IgD-negative memory B cell (primary cell): ENCODE measurements around the gene CHST11. TPM values are rescaled to one million over a fixed set of nuclear protein-coding genes. Genes with fewer than 3 reads are reported as not detected.
A peak's percentile ranks its signal among the peaks of the same experiment; 100 is the strongest.

Experiments
- H3K27ac Mint-ChIP-seq, 3 donors: one replicate each; pipeline ENCODE4 v1.8.0; 2020 to 2022; ENCODE audit warnings: mild to moderate bottlenecking in 3 of 3, mixed read lengths in 3 of 3, moderate library complexity in 1 of 3
- H3K27me3 Mint-ChIP-seq: one replicate; pipeline ENCODE4 v1.8.0; 2021; ENCODE audit warnings: mixed read lengths
- H3K36me3 Mint-ChIP-seq: one replicate; pipeline ENCODE4 v1.8.0; 2020; ENCODE audit warnings: mild to moderate bottlenecking, mixed read lengths
- H3K4me1 Mint-ChIP-seq, 3 donors: one replicate each; pipeline ENCODE4 v1.8.0; 2020 to 2022; ENCODE audit warnings: mixed read lengths in 3 of 3, mild to moderate bottlenecking in 1 of 3
- H3K4me3 Mint-ChIP-seq, 4 donors: one replicate each; pipeline ENCODE4 v1.8.0; 2020 to 2022; ENCODE audit warnings: mild to moderate bottlenecking in 4 of 4, mixed read lengths in 4 of 4, moderate library complexity in 3 of 4
- H3K9me3 Mint-ChIP-seq, 3 donors: one replicate each; pipeline ENCODE4 v1.8.0; 2020 to 2021; ENCODE audit warnings: mixed read lengths in 3 of 3, mild to moderate bottlenecking in 1 of 3
- polyA plus RNA-seq: library from polyadenylated mRNA; unstranded; fragments of 300-500 nt; fragmentation: Illumina TruSeq; gene quantifications from one replicate; pipeline ENCODE4 v1.2.3, GENCODE V29; 2021

The CHST11 gene
- polyA plus RNA-seq, 1 donor from 2014 or later = 41.7 TPM

DNA sequence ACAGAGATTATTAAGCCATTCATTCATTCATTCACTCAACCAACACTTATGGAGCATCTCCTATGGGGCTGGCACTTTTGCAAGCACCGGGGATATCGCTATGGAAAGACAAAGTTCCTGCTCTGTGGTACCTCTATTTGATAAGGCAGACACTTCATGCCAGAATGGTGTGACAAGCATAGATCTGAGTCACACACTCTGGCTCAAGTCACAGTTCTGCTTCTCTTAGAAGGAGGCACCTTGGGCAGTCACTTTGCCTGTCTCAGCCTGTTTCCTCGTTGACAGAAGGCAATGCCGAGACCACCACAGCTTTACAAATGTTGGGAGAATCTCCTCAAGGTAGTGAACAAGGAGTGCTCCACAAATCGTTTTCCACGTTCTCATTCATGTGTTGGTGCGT, 296.1 kb downstream of the CHST11 start:
- H3K36me3 Mint-ChIP-seq = peaks cover 4% of the 10 kb centered on the region
- H3K9me3 Mint-ChIP-seq = no peaks in the 10 kb centered on the region
- H3K27me3 Mint-ChIP-seq = no peaks in the 10 kb centered on the region
- H3K4me3 Mint-ChIP-seq = peak overlapping the region in 1 of 4 donors; percentile 69
- H3K4me1 Mint-ChIP-seq = peaks cover 17 to 27% (median 25%) of the 10 kb centered on the region in 3 donors
- peak overlapping the region in 2 of 3 donors; percentile 49 to 83 for H3K27ac Mint-ChIP-seq

DNA sequence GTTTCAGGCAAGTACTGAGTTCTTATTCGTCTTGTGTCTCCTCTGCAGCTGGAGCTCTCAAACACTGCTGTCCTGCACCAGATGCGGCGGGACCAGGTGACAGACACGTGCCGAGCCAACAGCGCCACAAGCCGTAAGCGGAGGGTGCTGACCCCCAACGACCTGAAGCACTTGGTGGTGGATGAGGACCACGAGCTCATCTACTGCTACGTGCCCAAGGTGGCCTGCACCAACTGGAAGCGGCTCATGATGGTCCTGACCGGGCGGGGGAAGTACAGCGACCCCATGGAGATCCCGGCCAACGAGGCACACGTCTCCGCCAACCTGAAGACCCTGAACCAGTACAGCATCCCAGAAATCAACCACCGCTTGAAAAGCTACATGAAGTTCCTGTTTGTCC, 300.2 kb downstream of the CHST11 start:
- H3K9me3 Mint-ChIP-seq = no peaks in the 10 kb centered on the region
- H3K4me1 Mint-ChIP-seq = peaks cover 0 to 7% (median 5%) of the 10 kb centered on the region in 3 donors
- peaks cover 13% of the 10 kb centered on the region for H3K36me3 Mint-ChIP-seq
- peak overlapping the region in 1 of 3 donors; percentile 39 for H3K27ac Mint-ChIP-seq
- no peak overlapping the region for H3K4me3 Mint-ChIP-seq
- H3K27me3 Mint-ChIP-seq = no peaks in the 10 kb centered on the region

DNA sequence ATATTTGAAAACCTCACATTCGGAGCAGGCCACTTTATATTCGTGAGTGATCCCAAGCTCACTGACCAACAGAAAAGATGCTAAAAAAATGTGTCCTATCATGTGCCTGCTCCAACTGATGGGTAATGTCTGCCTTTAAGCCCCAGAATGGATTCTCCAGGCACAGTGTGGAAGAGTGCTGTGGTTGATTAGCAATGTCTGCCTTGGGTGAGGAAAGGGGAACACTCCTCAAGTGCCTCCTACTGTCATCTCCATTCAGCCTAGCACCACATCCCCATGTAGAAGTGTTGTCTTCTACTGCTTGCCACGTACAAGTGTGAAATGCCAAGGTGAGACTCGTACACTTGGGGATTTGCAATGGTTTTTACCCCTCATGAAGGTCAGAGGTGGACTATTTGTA, 302.0 kb downstream of the CHST11 start:
- Mint-ChIP-seq H3K27me3 (peaks cover 3% of the 10 kb centered on the region), H3K27ac (no peak overlapping the region), H3K36me3 (peaks cover 13% of the 10 kb centered on the region), H3K9me3 (no peaks in the 10 kb centered on the region), H3K4me1 (peaks cover 2 to 4% (median 4%) of the 10 kb centered on the region in 3 donors), H3K4me3 (no peak overlapping the region)

DNA sequence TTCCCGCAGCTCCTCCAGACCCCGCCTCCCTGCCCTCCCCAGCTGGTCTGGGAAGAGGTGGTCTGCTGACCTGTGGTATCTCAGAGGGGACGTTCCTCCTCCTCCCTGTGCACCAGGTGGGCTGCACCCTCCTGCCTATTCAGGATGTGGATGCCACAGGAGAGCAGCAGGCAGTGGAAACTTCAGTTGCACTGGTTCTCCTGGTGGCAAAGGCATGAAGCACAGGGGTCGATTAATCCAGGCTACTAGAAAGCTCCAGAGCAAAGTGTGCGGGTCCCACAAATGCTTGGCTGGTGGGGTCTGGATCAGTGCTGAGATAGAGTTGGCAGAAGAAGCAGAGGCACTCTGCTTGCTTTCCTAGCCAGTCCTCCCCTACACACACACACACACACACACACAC, 304.3 kb downstream of the CHST11 start:
- Mint-ChIP-seq H3K4me3 (no peak overlapping the region), H3K36me3 (peaks cover 9% of the 10 kb centered on the region), H3K9me3 (no peaks in the 10 kb centered on the region), H3K27me3 (peaks cover 10% of the 10 kb centered on the region), H3K27ac (no peak overlapping the region), H3K4me1 (peaks cover 10 to 17% (median 17%) of the 10 kb centered on the region in 3 donors)

DNA sequence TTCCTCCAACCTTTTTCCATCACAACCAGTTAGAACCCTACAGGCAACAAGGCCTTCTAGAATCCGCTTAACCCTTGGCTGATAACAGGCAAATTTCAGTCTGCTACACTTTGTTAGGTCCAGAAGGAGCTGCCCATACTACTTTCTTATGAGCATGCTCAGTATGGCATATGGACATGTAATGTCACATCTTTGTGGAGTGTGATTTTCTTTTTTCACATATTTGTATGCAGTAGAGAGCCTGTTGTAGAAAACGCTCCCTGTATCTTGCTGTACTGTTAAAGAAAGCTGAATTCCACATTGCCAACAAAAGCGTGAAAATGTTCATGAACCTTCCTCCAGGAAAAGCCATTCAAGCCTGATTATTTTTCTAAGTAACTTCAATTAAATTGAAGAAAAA, 304.9 kb downstream of the CHST11 start:
- peaks cover 10 to 17% (median 17%) of the 10 kb centered on the region in 3 donors for H3K4me1 Mint-ChIP-seq
- no peak overlapping the region for H3K27ac Mint-ChIP-seq
- H3K4me3 Mint-ChIP-seq = no peak overlapping the region
- H3K36me3 Mint-ChIP-seq = peaks cover 9% of the 10 kb centered on the region
- peaks cover 13% of the 10 kb centered on the region for H3K27me3 Mint-ChIP-seq
- no peaks in the 10 kb centered on the region for H3K9me3 Mint-ChIP-seq

DNA sequence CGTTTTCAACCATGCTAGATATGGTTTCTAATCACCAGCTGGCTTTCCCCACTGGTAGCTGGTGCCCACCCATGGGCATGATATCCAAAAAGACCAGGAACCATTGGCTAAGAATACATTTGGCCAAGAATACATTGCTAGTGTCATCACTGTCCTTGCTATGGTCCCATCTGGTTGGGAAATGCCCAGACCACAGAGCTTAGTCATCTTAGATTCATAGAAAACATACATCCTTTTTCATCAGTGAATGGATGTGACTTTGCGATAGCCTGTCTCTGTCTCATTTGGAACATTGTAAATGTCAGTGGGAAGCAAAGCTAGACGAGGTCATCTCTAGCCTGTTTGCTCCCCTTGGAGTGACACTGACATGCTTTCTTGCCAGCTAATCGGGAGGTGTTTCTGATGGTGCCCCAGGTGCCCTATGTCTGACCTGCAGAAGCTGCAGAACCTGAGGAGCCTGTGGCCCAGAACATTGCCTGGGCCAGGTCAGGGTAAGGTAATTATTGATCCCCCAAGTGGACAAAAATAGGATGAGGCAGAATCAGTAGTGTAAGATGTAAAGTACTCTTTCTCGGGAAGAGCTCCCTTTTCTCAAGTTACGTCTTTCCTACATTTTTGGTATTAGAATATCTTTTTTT, 306.5 kb downstream of the CHST11 start:
- H3K4me3 Mint-ChIP-seq = no peak overlapping the region

DNA sequence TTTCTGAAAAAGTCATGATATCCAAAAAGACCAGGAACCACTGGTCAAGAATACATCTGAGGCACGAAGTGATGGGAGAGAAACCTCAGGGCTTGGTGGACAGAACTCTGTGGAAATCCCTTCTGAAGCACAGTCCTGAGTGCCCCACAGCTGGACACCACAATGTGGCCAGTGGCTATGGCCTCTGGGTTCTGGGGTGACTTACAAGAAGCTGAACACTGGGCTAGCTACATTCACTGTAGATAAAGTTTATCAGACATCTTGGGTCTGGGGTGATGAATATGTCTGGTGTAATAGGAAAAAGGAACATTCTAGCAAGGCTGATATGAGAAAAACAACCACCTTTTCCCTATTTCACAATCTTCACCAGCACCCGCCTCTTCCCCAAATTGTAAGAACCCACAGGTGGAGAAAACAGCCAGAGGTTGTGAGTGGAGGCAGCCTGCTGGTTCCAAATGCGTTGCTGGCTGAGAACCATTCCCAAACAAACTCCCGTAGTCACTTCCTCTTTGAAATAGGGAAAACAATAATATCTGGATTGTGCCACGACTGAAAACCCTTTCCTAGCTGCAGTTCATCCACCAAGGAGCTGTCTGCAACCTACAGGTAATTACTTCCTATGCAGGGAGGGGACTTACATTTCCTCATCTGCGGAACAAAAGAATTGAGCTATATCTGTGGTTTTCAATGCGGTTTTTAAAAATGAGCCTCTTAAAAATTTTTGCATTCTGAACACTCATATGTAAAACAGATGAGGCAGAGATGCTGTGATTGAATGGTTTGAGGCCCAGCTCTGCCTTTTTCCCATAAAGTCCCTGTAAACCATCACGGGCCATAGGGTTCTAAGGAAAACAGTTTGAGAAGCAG, 307.7 kb downstream of the CHST11 start:
- peak overlapping the region in 2 of 3 donors; percentile 33 to 47 for H3K27ac Mint-ChIP-seq
- no peaks in the 10 kb centered on the region for H3K9me3 Mint-ChIP-seq
- peak overlapping the region in 2 of 4 donors; percentile 78 to 82 for H3K4me3 Mint-ChIP-seq
- peaks cover 13 to 17% (median 17%) of the 10 kb centered on the region in 3 donors for H3K4me1 Mint-ChIP-seq
- peaks cover 15% of the 10 kb centered on the region for H3K27me3 Mint-ChIP-seq
- H3K36me3 Mint-ChIP-seq = peaks cover 3% of the 10 kb centered on the region

More for the DNA sequence above, 306.5 kb downstream of the CHST11 start:
- peaks cover 15% of the 10 kb centered on the region for H3K27me3 Mint-ChIP-seq
- peaks cover 13 to 17% (median 17%) of the 10 kb centered on the region in 3 donors for H3K4me1 Mint-ChIP-seq
- H3K9me3 Mint-ChIP-seq = no peaks in the 10 kb centered on the region
- H3K27ac Mint-ChIP-seq = peak overlapping the region in 1 of 3 donors; percentile 6
- H3K36me3 Mint-ChIP-seq = peaks cover 6% of the 10 kb centered on the region

DNA sequence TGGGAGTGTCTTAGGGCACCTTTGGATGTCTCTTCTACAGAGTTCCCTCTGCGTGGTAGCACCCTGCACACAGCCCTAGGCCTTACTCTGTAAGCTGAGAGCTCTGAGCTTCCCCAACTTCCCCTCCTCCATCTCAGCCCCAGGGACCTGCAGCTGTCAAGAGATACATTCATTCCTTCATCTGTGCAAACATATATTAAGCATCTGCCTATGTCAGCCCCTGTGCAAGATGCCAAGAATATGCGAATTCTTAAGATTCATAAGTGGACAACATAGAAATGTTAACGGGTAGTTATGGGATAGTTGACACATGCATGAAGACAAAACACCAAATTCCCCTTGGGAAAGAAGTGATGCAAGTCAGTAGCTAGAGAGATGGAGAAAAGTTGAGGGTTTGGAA, 310.5 kb downstream of the CHST11 start:
- no peak overlapping the region for H3K4me3 Mint-ChIP-seq
- no peak overlapping the region for H3K27ac Mint-ChIP-seq
- H3K27me3 Mint-ChIP-seq = peaks cover 18% of the 10 kb centered on the region
- peaks cover 11 to 17% (median 16%) of the 10 kb centered on the region in 3 donors for H3K4me1 Mint-ChIP-seq
- H3K9me3 Mint-ChIP-seq = peaks cover 0 to 3% (median 0%) of the 10 kb centered on the region in 3 donors
- peaks cover 3% of the 10 kb centered on the region for H3K36me3 Mint-ChIP-seq

DNA sequence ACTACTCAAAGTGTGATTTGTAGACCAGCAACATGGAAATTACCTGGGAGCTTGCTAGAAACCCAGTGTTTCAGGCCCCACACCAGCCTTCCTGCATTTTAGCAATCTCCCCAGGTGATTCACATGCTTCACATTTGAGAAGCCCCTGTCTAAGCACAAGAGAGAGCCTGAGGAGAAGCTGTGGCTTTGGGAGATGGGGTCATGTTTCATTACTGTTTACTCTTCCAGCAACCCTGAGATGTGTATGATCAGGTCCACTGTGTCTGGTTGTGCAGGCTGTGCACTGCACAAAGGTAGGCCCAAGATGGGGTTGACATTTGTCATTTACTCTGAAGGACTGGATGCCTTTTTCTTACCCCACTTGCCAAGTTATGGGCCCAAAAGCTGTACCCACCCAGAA, 311.3 kb downstream of the CHST11 start:
- Mint-ChIP-seq H3K9me3 (peaks cover 4 to 8% (median 6%) of the 10 kb centered on the region in 3 donors), H3K4me3 (no peak overlapping the region), H3K27ac (no peak overlapping the region), H3K36me3 (peaks cover 3% of the 10 kb centered on the region), H3K4me1 (peaks cover 11 to 17% (median 16%) of the 10 kb centered on the region in 3 donors), H3K27me3 (peaks cover 21% of the 10 kb centered on the region)

DNA sequence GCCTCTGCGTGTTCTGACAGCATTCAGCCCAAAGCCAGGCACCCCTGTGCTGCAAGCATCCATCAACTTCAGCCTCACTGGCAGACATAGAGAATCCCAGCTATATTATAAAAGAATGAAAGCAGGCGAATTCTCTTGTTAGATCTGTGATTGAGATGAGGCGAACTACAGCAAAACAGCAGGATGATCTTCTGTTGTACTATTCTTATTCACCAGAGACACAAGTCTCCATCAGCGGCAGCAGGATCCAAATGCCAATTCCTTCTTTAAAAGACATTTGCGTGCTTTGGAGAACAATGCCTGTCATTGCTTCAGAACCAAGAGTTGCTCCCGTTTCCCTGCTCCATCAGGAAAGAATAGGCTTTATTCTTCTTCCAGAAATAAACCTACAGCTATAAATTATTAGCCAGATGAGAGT, 312.4 kb downstream of the CHST11 start:
- Mint-ChIP-seq H3K4me1 (peaks cover 11 to 12% (median 11%) of the 10 kb centered on the region in 3 donors), H3K9me3 (peaks cover 11 to 17% (median 16%) of the 10 kb centered on the region in 3 donors), H3K27ac (no peak overlapping the region), H3K27me3 (peaks cover 22% of the 10 kb centered on the region), H3K36me3 (peaks cover 5% of the 10 kb centered on the region), H3K4me3 (no peak overlapping the region)

DNA sequence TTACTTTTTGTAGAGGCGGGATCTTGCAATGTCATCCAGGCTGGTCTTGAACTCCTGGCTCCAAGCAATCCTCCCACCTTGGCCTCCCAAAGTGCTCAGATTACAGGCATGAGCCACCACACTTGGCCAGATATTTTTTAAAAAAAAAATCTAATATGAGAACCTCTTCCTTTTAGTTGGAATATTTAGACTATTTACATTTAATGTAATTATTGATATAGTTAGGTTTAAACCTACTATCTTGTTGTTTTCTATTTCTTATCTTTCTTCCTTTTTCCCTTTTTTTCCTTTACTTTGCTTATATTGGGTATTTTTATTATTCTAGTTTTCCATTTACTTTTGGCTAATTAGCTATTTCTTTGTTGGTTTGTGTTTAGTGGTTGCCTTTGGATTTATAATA, 315.6 kb downstream of the CHST11 start:
- H3K9me3 Mint-ChIP-seq = peaks cover 11 to 18% (median 16%) of the 10 kb centered on the region in 3 donors
- H3K27ac Mint-ChIP-seq = no peak overlapping the region
- no peak overlapping the region for H3K4me3 Mint-ChIP-seq
- peaks cover 5% of the 10 kb centered on the region for H3K36me3 Mint-ChIP-seq
- peaks cover 0 to 1% (median 0%) of the 10 kb centered on the region in 3 donors for H3K4me1 Mint-ChIP-seq
- H3K27me3 Mint-ChIP-seq = peaks cover 16% of the 10 kb centered on the region

DNA sequence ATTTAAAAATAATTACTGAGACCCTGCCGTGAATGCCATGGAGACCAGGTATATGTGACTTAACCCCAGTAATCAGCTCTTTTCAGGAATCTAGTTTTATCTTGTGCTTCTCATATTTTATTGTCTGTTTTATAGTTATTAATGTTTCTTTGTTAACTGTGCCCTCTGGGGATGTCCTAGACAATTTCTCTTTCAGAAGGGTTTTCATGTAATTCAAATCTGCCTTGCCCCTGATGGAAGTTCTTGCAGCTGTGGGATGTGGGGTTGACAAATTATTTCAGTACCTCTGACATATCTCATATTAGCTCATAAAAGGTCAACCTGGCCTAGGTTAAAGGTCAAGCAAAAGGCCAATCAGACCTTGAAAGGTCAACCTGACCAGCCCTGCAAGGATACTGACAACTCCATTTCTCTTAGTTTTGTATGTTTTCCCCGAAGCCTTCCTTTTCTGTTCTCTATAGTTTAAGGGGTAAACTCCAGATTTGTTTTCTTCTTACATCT, 319.0 kb downstream of the CHST11 start:
- Mint-ChIP-seq H3K4me1 (no peaks in the 10 kb centered on the region), H3K9me3 (peaks cover 11 to 26% (median 22%) of the 10 kb centered on the region in 3 donors), H3K4me3 (peak overlapping the region in 1 of 4 donors; percentile 2), H3K27me3 (peaks cover 13% of the 10 kb centered on the region), H3K36me3 (peaks cover 5% of the 10 kb centered on the region), H3K27ac (no peak overlapping the region)

DNA sequence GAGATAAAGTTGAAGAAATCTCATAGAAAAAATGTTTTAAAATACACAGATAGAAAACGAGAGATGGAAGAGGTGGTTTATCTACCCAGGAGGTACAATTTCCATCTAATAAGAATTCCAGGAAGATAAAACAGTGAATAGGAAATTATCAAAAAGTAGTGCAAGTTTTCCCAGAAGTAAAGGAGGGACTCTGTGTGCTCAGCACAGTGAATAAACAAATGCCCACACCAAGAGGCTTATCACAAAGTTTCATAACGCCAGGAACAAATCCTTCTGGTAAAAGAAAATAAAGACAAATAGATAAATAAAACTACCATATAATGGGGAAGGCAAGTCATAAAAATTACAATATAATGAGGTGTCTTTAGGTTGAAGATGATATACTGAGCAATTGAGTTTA, 322.4 kb downstream of the CHST11 start:
- H3K4me3 Mint-ChIP-seq = no peak overlapping the region
- H3K9me3 Mint-ChIP-seq = peaks cover 4 to 18% (median 15%) of the 10 kb centered on the region in 3 donors
- H3K4me1 Mint-ChIP-seq = no peaks in the 10 kb centered on the region
- H3K36me3 Mint-ChIP-seq = no peaks in the 10 kb centered on the region
- peaks cover 7% of the 10 kb centered on the region for H3K27me3 Mint-ChIP-seq
- no peak overlapping the region for H3K27ac Mint-ChIP-seq

DNA sequence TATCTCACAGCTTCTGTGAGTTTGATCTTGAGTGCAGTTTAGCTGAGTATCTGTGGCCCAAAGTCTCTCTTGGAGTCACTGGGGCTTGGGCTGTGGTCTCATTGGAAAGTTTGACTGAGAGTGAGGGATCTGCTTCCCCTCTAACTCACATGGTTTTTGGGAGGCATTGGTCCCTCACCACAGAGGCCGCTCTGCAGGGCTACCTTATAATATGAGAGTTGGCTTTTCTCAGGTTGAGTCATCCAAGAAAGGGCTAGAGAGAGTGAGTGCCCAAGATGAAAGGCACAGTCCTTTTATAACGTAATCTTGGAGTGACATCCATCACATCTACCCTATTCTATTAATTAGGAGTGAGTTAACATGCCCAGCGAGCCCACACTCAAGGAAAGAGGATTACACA, 325.5 kb downstream of the CHST11 start:
- Mint-ChIP-seq H3K9me3 (peaks cover 4 to 17% (median 14%) of the 10 kb centered on the region in 3 donors), H3K27ac (no peak overlapping the region), H3K36me3 (no peaks in the 10 kb centered on the region), H3K4me3 (no peak overlapping the region), H3K27me3 (peaks cover 4% of the 10 kb centered on the region), H3K4me1 (no peaks in the 10 kb centered on the region)

DNA sequence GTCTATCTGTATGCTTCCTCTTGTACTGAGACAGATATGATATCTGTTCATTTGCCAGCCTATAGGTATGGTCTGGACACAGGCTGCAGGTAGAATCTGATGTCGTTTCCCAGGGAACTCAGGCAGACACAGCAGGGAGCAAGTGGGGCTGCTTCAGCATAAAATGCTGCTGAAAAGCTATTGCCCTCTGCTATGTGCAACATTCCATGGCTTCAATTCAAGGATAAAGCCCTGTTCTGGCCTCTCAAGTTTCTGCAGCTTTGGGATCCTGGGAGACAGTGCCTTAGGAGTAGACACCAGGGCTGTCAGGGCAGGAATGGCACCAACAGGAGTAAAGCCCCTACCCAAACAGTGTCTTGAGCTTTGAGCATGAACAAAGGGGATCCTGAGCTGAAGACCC, 327.8 kb downstream of the CHST11 start:
- peaks cover 2% of the 10 kb centered on the region for H3K27me3 Mint-ChIP-seq
- peaks cover 0 to 4% (median 2%) of the 10 kb centered on the region in 3 donors for H3K4me1 Mint-ChIP-seq
- peaks cover 4 to 14% (median 14%) of the 10 kb centered on the region in 3 donors for H3K9me3 Mint-ChIP-seq
- H3K36me3 Mint-ChIP-seq = no peaks in the 10 kb centered on the region
- H3K27ac Mint-ChIP-seq = no peak overlapping the region
- no peak overlapping the region for H3K4me3 Mint-ChIP-seq
